GM21619 (cell line): Measurements from ENCODE around the gene CLEC5A.
"Not testable (repeated sequence)": the region's sequence is repeated elsewhere in the genome, so short reads cannot be mapped to it uniquely, and the experiment has no call there.

Experiments used
- ATAC-seq: cut with Tn5 transposase; IDR thresholded peaks from one replicate; pipeline ENCODE4 v1.9.1; 2021; ENCODE audit not compliant: unreplicated experiment

The CLEC5A gene

DNA sequence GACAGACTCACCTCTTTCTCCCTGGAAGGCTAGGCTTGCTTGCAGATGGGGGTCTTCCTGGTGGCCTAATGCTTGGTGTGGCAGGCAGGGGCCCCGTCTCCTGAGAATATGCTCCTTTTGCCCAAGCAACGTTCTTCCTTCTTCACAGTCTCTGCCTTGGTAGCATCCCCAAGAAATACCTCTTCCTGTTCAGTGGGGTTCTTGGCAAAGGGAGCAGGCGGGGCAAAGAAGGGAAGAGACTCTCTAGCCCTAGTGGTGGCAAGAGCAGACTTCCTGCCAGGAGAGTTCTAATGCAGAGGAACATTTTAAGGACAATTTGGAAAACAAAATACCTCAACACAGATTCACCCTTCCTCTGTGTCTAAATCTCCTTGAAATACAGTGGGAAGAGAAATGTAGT, at the start of gene CLEC5A:
Gene CLEC5A (minus strand): TSS at position 179 of the 400 bp plus-strand sequence. CDS start 682 bp downstream, outside the sequence.
- ATAC-seq: no peak

DNA sequence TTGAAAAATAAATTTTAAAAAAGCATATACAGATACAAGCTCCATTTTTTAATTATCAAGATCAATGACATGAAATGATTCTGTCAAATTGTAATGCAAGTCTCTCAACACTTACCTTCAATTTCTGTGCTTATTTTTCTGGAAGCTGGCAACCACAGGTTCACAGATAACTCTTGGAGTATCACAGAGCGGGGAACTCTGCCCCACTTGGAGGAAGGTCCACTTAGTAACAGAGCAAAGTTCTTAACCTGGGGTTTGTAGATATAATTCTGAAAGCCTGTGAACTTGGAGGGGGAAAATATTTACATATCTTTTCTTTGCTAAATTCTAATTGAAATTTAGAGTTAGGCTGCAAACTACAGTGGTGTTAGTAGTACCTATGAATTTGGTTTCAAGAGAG, 46.6 kb upstream of the CLEC5A start:
- no peak for ATAC-seq

DNA sequence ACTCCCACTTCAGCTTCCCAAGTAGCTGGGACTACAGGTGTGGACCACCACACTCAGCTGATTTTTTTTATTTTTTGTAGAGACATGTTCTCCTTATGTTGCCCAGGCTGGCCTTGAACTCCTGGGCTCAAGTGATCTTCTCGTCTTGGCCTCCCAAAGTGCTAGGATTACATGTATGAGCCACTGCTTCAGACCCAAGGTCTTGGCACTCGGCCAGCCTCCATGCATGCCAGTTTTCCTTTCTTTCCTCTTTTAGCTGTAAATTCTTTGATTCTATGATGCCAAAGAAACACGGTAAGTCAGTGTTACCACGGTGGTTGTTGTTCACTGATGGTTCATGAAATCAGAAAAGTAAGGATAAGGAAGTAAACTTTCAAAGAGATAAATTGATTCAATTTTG, 45.9 kb upstream of the CLEC5A start:
- no peak for ATAC-seq

DNA sequence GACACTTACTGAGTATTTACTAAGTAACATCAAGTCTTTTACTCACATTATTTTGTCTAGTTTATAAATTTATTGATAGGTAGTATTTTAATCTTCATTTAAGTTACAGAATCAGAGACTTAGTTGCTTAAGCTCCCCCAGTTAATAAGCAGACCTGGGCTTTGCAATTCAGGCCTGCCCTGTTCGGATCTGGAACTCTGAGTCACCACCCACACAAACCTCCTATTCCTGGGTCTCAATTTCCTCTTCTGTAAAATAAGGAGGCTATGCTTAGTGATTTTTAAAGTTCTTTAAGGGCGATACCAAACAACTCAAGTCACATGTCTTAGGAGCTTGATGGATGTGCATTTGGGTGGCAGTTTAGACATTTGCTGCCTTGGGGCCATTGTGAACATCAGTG, 45.4 kb upstream of the CLEC5A start:
- ATAC-seq: no peak

DNA sequence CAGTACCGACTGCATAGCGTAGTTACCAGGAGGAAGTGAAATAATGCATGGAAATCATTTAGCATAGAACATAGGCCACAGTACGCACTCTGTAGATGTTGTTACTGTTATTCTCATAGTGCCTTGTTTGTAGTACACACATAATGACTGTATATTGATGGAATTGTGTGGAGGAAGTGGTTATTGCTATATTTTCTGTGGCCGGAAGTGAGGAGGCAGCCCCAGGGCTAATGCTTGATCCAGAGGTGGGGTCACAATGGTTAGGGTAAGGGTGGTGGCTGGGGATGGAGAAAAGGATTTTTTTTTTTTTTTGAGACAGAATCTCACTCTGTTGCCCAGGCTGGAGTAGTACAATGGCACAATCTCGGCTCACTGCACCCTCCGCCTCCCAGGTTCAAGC, 44.4 kb upstream of the CLEC5A start:
- no peak for ATAC-seq

DNA sequence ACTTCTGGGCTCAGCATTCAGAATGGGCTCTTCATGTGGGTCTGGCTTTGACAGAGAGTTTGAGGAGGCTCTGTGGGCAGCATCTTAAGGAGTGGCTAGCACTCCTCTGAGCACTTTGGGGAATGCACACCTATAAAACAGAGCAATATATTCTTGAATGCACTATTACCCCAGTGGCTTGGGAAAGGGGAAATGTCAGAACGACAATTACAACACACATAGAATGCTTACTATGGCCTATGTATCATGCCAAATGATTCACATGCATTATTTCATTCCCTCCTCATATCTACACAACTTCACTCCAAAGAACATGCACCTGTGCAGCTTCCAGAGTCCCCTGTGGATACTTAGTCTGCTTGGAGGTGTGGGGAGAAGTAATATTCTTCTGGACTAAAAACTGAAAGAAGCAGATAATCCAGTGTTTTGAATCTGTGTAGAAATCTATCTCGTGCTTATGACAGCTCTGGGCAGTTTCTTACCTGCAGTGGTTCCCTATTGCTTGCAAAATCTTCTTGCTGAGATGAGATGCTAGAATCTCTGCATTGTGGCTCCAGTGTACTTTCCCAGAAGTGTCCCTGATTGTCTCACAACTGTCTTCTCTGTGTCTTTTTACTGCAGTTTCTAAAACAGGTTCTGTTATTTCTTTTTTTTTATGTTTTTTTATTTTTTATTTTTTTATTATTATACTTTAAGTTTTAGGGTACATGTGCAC, 43.4 kb upstream of the CLEC5A start:
- no peak for ATAC-seq

DNA sequence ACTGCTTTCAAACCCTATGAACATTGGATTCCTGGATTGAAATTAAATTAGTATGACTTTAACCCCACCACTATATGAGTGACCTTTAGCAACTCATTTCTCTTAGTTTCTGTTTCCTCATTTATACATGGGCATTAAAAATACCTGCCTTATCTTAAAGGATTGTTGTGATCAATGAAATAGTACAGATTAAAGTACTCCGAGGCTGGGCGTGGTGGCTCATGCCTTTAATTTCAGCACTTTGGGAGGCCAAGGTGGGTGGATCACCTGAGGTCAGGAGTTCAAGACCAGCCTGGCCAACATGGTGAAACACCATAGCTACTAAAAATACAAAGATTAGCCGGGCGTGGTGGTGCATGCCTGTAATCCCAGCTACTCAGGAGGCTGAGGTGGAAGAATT, 41.0 kb upstream of the CLEC5A start:
- ATAC-seq: not testable (repeated sequence)

DNA sequence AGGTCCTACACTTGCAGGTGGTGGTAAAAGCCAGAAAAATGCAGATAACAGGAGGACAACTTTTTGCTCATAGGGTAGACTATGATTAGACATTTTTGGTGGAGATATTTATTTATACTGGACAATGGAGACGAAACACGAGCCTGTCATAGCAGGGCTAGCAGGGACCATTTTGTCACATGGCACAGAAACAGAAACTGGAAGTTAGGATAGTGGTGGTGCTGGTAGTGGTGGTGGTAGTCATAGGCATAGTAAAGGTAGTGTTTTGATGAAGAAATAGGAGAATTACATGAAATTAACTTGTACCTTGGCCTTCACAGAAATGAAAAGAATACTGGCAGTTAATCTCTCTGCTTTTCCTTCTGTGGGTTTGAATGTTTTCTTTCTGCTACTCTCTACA, 40.1 kb upstream of the CLEC5A start:
- ATAC-seq: no peak

DNA sequence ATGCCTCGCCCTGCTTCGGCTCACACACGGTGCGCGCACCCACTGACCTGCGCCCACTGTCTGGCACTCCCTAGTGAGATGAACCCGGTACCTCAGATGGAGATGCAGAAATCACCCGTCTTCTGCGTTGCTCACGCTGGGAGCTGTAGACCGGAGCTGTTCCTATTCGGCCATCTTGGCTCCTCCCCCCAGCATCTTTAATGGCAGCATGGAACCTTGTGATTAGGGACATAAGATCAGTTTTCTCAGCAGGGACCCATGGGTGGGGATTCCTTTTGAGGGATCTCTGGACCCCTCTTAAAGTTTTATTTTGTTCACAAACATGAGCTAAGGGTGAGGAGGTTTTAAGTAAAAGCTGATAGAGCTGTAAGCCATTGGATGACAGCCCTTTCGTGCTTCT, 39.2 kb upstream of the CLEC5A start:
- ATAC-seq: not testable (repeated sequence)

DNA sequence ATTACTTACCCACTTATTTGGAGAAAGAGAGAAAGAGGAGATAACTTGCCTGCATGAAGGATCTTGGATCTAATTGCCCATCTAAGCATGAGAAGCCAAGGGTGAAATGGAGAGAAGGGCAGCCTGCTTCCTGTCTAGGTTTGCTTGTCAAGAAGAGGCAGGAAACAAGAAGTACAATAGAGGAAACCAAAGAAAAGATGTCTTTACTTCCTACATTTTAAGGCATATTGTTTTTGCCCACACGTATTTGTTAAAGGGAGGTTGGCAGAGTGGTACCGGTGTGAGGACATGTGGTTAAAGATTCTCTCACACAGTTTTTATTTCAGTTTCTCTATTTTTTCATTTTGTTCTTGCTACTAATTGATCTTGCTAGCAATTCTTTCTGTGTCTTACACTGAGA, 32.8 kb upstream of the CLEC5A start:
- ATAC-seq: no peak

DNA sequence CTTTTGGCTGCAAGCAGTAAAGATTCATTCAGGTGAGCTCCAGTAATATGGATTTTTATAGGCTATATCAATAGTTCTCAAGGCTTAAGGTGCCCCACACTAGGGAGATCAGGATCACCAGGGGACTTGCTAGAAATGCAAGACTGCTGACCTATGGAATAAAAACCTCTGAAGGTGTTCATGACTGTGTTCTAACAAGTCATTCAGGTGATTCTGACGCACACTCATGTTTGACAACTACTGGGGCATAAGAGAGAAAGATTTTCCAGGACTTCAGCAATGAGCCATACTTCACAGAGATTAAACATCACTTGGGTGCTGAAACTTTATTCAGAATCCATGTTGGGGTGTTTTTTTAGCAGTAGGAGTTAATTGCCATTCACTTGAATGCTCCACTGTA, 31.6 kb upstream of the CLEC5A start:
- ATAC-seq: no peak

DNA sequence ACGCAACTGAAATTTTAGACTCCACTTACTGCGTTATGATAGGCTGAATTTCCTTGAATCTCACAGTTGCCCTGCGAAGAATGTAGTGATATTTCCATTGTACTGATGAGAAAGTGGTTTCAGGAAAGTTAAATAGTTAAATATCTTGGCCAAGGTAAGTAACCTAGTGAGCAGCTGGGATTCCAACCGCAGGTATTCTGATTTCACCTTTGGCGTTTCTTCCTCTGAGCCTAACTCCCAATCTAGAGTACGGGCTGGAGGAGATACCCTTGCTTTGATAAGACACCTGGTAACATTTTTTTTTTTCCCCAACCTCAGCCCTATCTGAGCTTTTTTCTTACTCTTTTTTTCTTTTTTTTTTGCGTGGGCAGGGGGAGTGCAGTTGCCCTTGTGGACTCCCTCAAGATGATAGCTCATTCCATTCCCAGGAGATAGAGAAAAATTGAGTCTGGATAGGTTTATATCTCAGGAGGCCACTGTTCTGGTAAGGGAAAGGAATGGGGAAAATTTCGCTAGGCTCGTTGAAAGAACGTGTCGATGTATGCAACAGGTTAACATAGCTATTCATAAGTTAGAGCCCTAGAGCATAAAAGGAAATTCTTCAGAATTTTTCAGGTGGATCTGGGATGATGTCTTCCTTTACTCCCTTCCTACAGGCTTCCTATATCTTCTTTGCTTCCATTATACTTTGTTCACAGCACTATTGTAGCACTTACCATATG, 29.9 kb upstream of the CLEC5A start:
- ATAC-seq: peak; percentile 7

DNA sequence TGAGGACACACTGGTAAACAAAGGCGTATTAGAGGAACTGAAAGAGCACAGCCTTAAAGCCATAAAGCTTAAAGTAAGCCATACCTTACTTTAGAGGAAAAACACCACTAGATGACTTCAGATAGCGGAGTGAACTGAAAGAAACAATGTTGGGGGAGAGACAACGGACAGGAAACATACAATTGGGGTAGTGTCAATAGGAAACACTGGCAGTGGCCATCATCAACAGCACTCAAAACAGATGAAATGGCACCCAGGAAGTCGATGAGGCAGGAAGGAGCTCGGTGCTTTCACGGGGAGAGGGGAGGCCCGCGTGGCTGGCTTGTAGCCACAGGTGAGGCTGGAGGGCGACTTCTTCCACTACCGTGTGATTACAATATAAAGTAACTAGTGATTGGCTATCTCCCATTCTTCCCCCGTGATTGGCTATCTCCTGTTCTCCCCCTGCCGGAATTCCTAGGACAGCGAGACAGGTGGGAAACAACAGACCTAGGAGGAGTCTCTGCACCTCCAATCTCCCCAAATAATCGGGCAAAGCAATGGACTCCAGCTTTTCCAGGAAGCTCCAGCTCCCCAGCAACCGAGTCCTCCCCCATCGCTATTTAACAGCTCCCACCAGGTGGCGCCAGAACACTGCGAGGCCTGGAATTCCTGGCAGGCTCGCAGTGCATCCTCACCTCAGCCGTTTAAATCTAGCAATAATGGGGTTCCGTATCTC, 29.2 kb upstream of the CLEC5A start:
- peak; percentile 82 for ATAC-seq

DNA sequence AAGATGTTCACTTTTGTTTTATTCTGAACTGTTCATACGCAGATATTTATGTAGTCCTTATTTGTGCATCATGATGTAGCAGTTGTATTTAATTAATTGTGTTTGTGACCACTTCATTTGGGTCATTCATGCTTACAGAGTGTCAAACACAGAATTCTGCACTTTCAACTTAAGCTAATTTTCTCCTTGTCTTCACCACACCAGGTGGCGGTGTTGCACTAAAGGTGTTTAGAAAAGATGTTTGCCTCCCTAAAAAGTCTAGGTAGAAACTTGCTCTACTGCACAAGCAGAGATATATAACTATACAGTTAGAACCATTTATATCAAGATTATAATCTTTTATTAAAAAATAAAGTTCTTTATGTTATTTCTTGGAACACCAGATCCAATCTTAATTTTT, 28.1 kb upstream of the CLEC5A start:
- ATAC-seq: no peak

DNA sequence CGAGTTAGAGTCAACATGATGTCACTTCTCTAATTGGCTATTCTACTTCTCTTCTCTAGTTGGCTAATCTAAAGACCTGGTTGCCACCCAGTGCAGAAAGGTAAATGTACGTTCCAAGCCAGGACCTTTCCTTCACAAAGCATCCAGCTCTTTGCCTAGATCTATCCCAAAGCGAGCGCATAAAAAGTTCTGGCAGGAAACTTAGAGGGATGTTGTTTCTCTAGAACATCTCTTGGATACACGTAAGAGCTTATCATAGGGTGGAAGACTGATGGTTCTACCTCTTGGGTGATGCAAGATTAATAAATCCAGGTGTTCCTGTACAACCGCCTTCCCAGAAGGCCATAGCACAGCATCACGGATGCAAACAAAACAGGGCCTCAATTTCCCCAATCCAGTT, 26.9 kb upstream of the CLEC5A start, which contains the start of gene TAS2R38:
Gene TAS2R38 (minus strand): TSS at position 101 of the 400 bp plus-strand sequence. CDS start 84 bp downstream, at position 17.
- no peak for ATAC-seq

DNA sequence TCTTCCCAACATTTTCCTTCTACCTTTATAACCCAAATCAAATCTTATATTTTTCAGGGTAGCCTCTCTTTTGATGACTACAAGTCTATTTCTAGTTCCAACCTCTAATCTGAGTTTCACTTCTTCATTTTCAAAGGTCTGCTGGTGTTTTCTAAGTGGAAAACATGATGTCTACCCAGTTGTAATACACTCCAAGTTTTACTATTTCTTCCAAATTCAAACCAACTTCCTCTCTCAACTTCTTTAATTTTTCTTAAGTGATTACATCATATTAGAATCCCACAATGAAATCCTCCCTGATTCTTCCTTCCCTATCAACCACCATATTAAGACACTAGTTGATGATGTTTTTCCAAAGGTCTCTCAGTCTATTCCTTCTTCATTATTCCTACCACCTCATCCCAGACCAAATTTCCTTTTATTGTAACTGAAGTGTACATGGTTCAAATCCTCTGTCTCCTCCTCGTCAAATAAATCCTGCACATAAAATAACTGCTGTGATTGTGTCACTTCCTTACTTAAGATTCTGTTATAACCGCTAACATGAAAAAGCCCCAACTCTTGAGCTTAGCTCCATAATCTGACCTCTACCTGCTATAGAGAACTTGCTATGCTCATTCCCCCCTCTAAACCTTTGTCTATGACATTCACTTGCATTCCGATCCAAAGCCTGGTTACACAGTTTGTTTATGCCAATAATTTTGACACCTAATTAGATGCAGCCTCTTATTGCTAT, 14.1 kb upstream of the CLEC5A start:
- no peak for ATAC-seq

DNA sequence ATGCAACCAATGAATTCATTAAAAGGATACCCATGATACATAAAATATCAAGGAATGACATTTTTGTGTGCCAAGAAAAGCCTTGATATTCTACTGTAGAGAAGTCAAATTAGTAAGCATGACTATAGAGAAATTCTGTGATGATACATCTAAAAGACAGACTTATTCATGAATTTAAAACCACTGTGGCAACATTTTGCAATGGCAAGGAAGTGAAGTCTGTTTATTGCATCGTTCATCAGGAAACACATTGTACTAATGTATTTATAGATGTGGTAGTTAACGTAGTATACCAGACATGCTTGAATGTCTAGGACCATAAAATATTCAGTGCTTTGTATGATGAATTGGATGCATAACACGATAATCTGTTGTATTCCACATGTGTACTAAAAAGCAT, 9.3 kb upstream of the CLEC5A start:
- ATAC-seq: no peak

DNA sequence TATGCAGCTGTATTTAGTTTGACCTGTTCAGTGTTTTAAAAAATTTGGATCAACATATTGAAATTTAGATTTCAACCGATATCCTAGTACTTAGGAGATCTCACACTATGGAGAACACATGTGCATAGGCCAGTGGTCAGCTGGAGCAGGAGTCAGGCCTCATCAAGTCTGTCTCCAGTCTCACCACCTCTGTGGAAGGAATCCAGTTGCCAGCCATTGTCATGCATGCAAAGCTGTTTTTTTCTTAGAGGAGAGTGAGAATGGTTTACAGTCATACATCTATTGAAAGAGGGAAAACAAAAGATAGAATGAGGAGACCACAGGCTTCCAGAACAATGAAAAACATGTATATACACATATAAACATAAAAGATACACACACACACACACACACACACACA, 7.6 kb upstream of the CLEC5A start:
- no peak for ATAC-seq

DNA sequence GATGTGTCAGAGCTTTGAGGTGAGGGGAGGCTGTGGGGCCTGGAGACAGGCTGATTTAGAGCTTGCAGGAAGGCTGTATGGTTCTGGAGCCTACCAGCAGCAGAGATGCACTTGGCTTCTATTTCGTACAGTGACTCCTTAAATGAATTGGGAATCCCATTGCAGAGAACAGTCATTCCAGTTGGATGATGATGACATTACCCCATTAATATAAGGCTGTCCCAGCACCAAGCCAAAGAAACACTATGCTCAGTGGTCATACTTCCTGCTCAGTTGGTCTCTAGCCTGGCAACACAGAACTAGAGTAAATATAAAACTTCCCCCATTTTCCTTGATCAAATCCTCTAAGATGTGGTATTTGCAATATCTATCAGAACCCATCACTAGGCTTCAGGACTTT, 5.7 kb upstream of the CLEC5A start:
- no peak for ATAC-seq

DNA sequence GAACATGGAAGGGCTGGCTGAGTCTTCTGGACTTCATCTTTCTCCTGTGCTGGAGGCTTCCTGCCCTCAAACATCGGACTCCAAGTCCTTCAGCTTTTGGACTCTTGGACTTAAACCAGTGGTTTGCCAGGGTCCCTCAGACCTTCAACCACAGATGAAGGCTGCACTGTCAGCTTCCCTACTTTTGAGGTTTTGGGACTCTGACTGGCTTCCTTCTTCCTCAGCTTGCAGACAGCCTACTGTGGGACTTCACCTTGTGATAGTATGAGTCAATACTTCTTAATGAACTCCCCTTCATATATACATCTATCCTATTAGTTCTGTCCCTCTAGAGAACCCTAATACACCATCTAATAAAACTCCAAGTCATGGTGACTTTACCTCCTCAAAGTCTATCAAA, 4.0 kb upstream of the CLEC5A start:
- no peak for ATAC-seq

DNA sequence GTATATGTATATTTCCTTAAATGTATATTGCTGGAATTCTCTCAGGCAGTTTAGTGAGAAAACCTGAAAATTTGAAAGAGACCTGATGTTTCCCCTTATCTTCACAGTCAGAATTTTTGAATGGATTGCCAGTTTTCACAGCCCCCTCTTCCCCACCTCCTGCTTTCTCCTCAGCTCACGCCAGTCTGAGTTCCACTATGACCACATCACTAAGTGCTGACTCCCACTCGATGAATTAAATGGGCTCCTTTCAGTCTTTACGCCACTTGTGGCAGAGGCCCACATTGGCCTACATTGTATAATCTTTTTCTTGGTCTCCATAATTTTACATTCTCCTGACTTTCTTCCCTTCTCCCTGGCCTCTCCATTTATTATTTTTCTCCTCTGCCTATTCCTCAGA, 3.1 kb upstream of the CLEC5A start:
- no peak for ATAC-seq
